Measurements from ENCODE around the gene RCN1.

RCN1 gene

GRCh38 chr11:32154275-32154674 is 63.4 kb downstream of the RCN1 start:
- Histone ChIP-seq H3K36me3 (ENCODE audit: insufficient read depth, low read length) (no peaks in the 10 kb centered on the region), H2AFZ (ENCODE audit: low read depth, low read length) (no peak overlapping the region), H3K27ac (ENCODE audit: low read length) (no peak overlapping the region), H3K27me3 (ENCODE audit: insufficient read depth, low read length, poor library complexity) (peaks cover 24% of the 10 kb centered on the region), H4K20me1 (ENCODE audit: insufficient read depth, low read length) (no peaks in the 10 kb centered on the region), H3K9ac (ENCODE audit: low read depth, low read length) (no peak overlapping the region), H3K4me2 (ENCODE audit: insufficient read depth, low read length) (no peak overlapping the region), H3K4me1 (ENCODE audit: insufficient read depth, low read length) (no peaks in the 10 kb centered on the region), H3K79me2 (ENCODE audit: insufficient read depth, low read length) (no peaks in the 10 kb centered on the region), H3K9me3 (ENCODE audit: insufficient read depth, low read length, severe bottlenecking) (no peaks in the 10 kb centered on the region), H3K4me3 (ENCODE audit: low read depth in 1 of 2, low read length in 2 of 2) (no peak overlapping the region)
- no peak for DNase-seq
- no peak for ATAC-seq (ENCODE audit: insufficient read depth, low read depth)
- TF ChIP-seq CTCF (IDR thresholded peaks at IDR 0.05; ENCODE audit: borderline replicate concordance, extremely low read depth, low read length, poor library complexity, severe bottlenecking) (no peak), EZH2 (IDR thresholded peaks at IDR 0.05; ENCODE audit: borderline replicate concordance, low read depth, low read length, severe bottlenecking) (no peak)

All from DND-41 (cell line).